ENCODE measurements around the gene MPHOSPH8. TPM values are rescaled to one million over a fixed set of nuclear protein-coding genes. Genes with fewer than 3 reads are reported as not detected.

The MPHOSPH8 gene
- total RNA-seq, 1 donor from 2014 or later = 22.9 TPM

DNA sequence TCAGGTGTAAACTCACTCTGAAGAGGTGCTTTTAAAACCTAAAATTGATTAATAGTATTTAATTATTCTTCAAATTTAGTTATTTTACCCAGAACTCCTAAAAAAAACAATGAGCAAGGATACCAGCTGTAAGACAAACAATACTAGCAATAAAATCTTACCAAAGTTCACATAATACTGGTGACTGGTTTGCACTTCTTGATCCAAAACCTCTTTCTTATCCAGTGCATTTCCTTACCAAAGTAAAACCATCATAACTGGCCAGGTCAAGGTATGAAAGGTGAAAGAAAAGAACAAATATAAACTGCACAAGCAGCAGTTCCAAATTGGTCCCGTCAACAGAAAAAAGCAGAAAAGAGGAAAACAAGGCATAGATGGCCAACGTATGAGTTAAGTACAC, 86.6 kb downstream of the MPHOSPH8 start:
- Histone ChIP-seq H3K27ac (ENCODE audit: low read depth, low read length) (no peak overlapping the region), H3K9me3 (ENCODE audit: insufficient read depth, low read depth, low read length) (no peaks in the 10 kb centered on the region), H3K4me3 (ENCODE audit: insufficient read depth, low read depth, low read length) (no peak overlapping the region), H3K4me2 (ENCODE audit: low read length) (no peak overlapping the region), H3K36me3 (ENCODE audit: insufficient read depth, low read length) (peaks cover 3% of the 10 kb centered on the region), H3K27me3 (ENCODE audit: insufficient read depth, low read length) (no peaks in the 10 kb centered on the region), H2AFZ (ENCODE audit: low read depth, low read length) (no peak overlapping the region), H3K79me2 (ENCODE audit: insufficient read depth, low read length) (peaks cover 46% of the 10 kb centered on the region), H3K9ac (ENCODE audit: low read length) (no peak overlapping the region), H4K20me1 (ENCODE audit: insufficient read depth, low read length) (peaks cover 11% of the 10 kb centered on the region), H3K4me1 (ENCODE audit: insufficient read depth, low read length) (no peaks in the 10 kb centered on the region)
- FAIRE-seq (no peak), DNase-seq (ENCODE audit: low read depth) (no peak)
- TF ChIP-seq, protein P1, sequence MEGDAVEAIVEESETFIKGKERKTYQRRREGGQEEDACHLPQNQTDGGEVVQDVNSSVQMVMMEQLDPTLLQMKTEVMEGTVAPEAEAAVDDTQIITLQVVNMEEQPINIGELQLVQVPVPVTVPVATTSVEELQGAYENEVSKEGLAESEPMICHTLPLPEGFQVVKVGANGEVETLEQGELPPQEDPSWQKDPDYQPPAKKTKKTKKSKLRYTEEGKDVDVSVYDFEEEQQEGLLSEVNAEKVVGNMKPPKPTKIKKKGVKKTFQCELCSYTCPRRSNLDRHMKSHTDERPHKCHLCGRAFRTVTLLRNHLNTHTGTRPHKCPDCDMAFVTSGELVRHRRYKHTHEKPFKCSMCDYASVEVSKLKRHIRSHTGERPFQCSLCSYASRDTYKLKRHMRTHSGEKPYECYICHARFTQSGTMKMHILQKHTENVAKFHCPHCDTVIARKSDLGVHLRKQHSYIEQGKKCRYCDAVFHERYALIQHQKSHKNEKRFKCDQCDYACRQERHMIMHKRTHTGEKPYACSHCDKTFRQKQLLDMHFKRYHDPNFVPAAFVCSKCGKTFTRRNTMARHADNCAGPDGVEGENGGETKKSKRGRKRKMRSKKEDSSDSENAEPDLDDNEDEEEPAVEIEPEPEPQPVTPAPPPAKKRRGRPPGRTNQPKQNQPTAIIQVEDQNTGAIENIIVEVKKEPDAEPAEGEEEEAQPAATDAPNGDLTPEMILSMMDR (IDR thresholded peaks at IDR 0.05; ENCODE audit: insufficient read depth, low read depth, low read length) = no peak
- no peak for TF ChIP-seq EZH2 (IDR thresholded peaks at IDR 0.05; ENCODE audit: insufficient read depth, low read length)
- peaks cover 5% of the 10 kb centered on the region for H3K36me3 Mint-ChIP-seq (ENCODE audit: low read depth, unreplicated experiment)
- H3K27me3 Mint-ChIP-seq (ENCODE audit: low read depth, unreplicated experiment) = no peaks in the 10 kb centered on the region
- no peak overlapping the region for H3K4me3 Mint-ChIP-seq (ENCODE audit: unreplicated experiment)
- no peaks in the 10 kb centered on the region for H3K9me3 Mint-ChIP-seq (ENCODE audit: unreplicated experiment)
- no peaks in the 10 kb centered on the region for H3K4me1 Mint-ChIP-seq (ENCODE audit: low read depth, unreplicated experiment)
- no peak overlapping the region for H3K27ac Mint-ChIP-seq (ENCODE audit: unreplicated experiment)

Other genes with a start within 250 kb of the MPHOSPH8 start
- not detected in 2 replicates for gene TPTE2, start 72.1 kb upstream of the MPHOSPH8 start, total RNA-seq
- gene PSPC1, start 149.3 kb downstream of the MPHOSPH8 start, total RNA-seq = 43.6 and 57.5 TPM in 2 replicates
- gene ZMYM5, start 230.0 kb downstream of the MPHOSPH8 start, total RNA-seq = 16.0 and 18.0 TPM in 2 replicates